Loucy (cell line): ENCODE data around the gene FARP1.

Experiments used
- H2AFZ ChIP-seq: fragments of 200-600 bp; sonication (generic); 2 replicates; pipeline ENCODE4 v1.6.0; 2016; ENCODE audit warnings: antibody characterized with exemption, mild to moderate bottlenecking, low read length, moderate library complexity
- H3F3A ChIP-seq: fragments of 200-600 bp; 2 replicates; pipeline ENCODE4 v1.6.0; 2016; ENCODE audit warnings: antibody characterized with exemption, low read depth, mild to moderate bottlenecking
- H3K27me3 ChIP-seq: fragments of 200-600 bp; sonication (generic); 2 replicates; pipeline ENCODE4 v1.6.1; 2014; ENCODE audit warnings: low read length, mild to moderate bottlenecking; ENCODE audit not compliant: insufficient read depth, poor library complexity, severe bottlenecking
- H3K36me3 ChIP-seq: fragments of 200-600 bp; sonication (generic); 2 replicates; pipeline ENCODE4 v1.6.1; 2016; ENCODE audit warnings: low read length; ENCODE audit not compliant: insufficient read depth
- H3K4me1 ChIP-seq: fragments of 200-600 bp; sonication (generic); 2 replicates; pipeline ENCODE4 v1.5.1; 2014; ENCODE audit warnings: low read length, mild to moderate bottlenecking; ENCODE audit not compliant: insufficient read depth, poor library complexity, severe bottlenecking
- H3K4me2 ChIP-seq: fragments of 200-600 bp; sonication (generic); 2 replicates; pipeline ENCODE4 v1.6.0; 2014; ENCODE audit warnings: antibody characterized with exemption, low read length, low read depth, mild to moderate bottlenecking; ENCODE audit not compliant: poor library complexity, severe bottlenecking
- H3K4me3 ChIP-seq: fragments of 200-600 bp; sonication (generic); 2 replicates; pipeline ENCODE4 v1.5.1; 2014; ENCODE audit warnings: low read length, mild to moderate bottlenecking, mixed read lengths; ENCODE audit not compliant: poor library complexity, severe bottlenecking
- H3K79me2 ChIP-seq: fragments of 200-600 bp; sonication (generic); 2 replicates; pipeline ENCODE4 v1.6.1; 2014; ENCODE audit warnings: low read length; ENCODE audit not compliant: insufficient read depth
- H3K9ac ChIP-seq: fragments of 200-600 bp; sonication (generic); 2 replicates; pipeline ENCODE4 v1.6.0; 2014; ENCODE audit warnings: mild to moderate bottlenecking, low read depth, low read length, moderate library complexity; ENCODE audit not compliant: poor library complexity, severe bottlenecking
- H3K9me2 ChIP-seq: fragments of 200-600 bp; sonication (generic); replicated peaks from 2 replicates; pipeline ENCODE4 v1.6.1; 2016; ENCODE audit warnings: low read depth, low read length, mixed read lengths
- H3K9me3 ChIP-seq: fragments of 200-600 bp; sonication (generic); 2 replicates; pipeline ENCODE4 v1.6.1; 2014; ENCODE audit warnings: mild to moderate bottlenecking, antibody characterized with exemption, low read length, low read depth; ENCODE audit not compliant: insufficient read depth
- H4K20me1 ChIP-seq: fragments of 200-600 bp; sonication (generic); 2 replicates; pipeline ENCODE4 v1.6.0; 2014; ENCODE audit warnings: antibody characterized with exemption, low read length, mild to moderate bottlenecking; ENCODE audit not compliant: insufficient read depth, poor library complexity, severe bottlenecking
- CTCF ChIP-seq: fragments of 200-600 bp; sonication (generic); conservative IDR thresholded peaks from 2 replicates; pipeline ENCODE4 v1.5.1; 2014; ENCODE audit warnings: mild to moderate bottlenecking, antibody characterized with exemption, low read length
- EZH2phosphoT487 ChIP-seq: fragments of 200-600 bp; IDR thresholded peaks from 2 replicates; pipeline ENCODE4 v1.6.1; 2018; ENCODE audit warnings: antibody characterized with exemption, mild to moderate bottlenecking, moderate library complexity, borderline replicate concordance

Gene FARP1

GRCh38 chr13:98110749-98111148, 32.1 kb upstream of the FARP1 start:
- Histone ChIP-seq H3K36me3 (no peaks in the 10 kb centered on the region), H3K27me3 (no peaks in the 10 kb centered on the region), H3K79me2 (no peaks in the 10 kb centered on the region), H3K9me3 (no peaks in the 10 kb centered on the region; the same call in 1 of the 2 replicates), H4K20me1 (no peaks in the 10 kb centered on the region), H3K4me2 (no peak overlapping the region), H3K9ac (no peak overlapping the region), H2AFZ (no peak overlapping the region), H3K4me1 (no peaks in the 10 kb centered on the region), H3K9me2 (no peaks in the 10 kb centered on the region), H3K4me3 (no peak overlapping the region), H3F3A (no peaks in the 10 kb centered on the region)
- TF ChIP-seq CTCF (no peak), EZH2phosphoT487 (no peak)

- H3K4me3 ChIP-seq: no peak overlapping the region
- H3K9ac ChIP-seq: no peak overlapping the region
- no peak for TF ChIP-seq CTCF
- no peak for TF ChIP-seq EZH2phosphoT487
- no peak overlapping the region for H3K4me2 ChIP-seq
- H3K27me3 ChIP-seq: no peaks in the 10 kb centered on the region
- no peaks in the 10 kb centered on the region for H4K20me1 ChIP-seq
- no peaks in the 10 kb centered on the region; the same call in 1 of the 2 replicates for H3K9me3 ChIP-seq
- H3K4me1 ChIP-seq: no peaks in the 10 kb centered on the region
- H2AFZ ChIP-seq: no peak overlapping the region
- H3K79me2 ChIP-seq: no peaks in the 10 kb centered on the region
- no peaks in the 10 kb centered on the region for H3K9me2 ChIP-seq
- no peaks in the 10 kb centered on the region for H3F3A ChIP-seq
- no peaks in the 10 kb centered on the region for H3K36me3 ChIP-seq
Measured at GRCh38 chr13:98111168-98112098, 31.5 kb upstream of the FARP1 start.

- Histone ChIP-seq H3K79me2 (no peaks in the 10 kb centered on the region), H3F3A (no peaks in the 10 kb centered on the region), H3K9me3 (no peaks in the 10 kb centered on the region; the same call in 1 of the 2 replicates), H3K9ac (no peak overlapping the region), H2AFZ (no peak overlapping the region), H3K9me2 (no peaks in the 10 kb centered on the region), H3K36me3 (no peaks in the 10 kb centered on the region), H3K4me2 (no peak overlapping the region), H3K4me1 (no peaks in the 10 kb centered on the region), H3K27me3 (no peaks in the 10 kb centered on the region), H4K20me1 (no peaks in the 10 kb centered on the region), H3K4me3 (no peak overlapping the region)
- TF ChIP-seq CTCF: no peak
- TF ChIP-seq EZH2phosphoT487: no peak
Measured at GRCh38 chr13:98112456-98112855, 30.4 kb upstream of the FARP1 start.
